Coronary artery (tissue), 2 donors: ENCODE measurements around the gene ZNF641.
A peak's percentile ranks its signal among the peaks of the same experiment; 100 is the strongest.

Source experiments
- DNase-seq: peaks from one replicate; pipeline ENCODE4 v3.0.0-alpha.2; 2017; ENCODE audit warnings: low spot score
- H3K27ac ChIP-seq, 2 donors: fragments of 200-600 bp; sonication (generic); one replicate each; pipeline ENCODE4 v1.5.1; 2016 to 2019
- H3K4me3 ChIP-seq: fragments of 200-600 bp; sonication (generic); 2 replicates; pipeline ENCODE4 v1.5.1; 2016; ENCODE audit warnings: mild to moderate bottlenecking, moderate library complexity
- CTCF ChIP-seq: fragments of 200-600 bp; sonication (generic); IDR thresholded peaks from one replicate; pipeline ENCODE4 v1.5.1; 2019; ENCODE audit warnings: antibody characterized with exemption

Gene ZNF641

GRCh38 chr12:48307269-48307668 lies 43.5 kb downstream of the ZNF641 start:
- no peak for TF ChIP-seq CTCF
- DNase-seq, result no peak
- no peak overlapping the region for H3K4me3 ChIP-seq
- no peak overlapping the region for H3K27ac ChIP-seq

- DNase-seq, result no peak
- Histone ChIP-seq H3K4me3 (no peak overlapping the region), H3K27ac (no peak overlapping the region)
- TF ChIP-seq CTCF, result no peak
Observed at GRCh38 chr12:48305190-48305589, 45.5 kb downstream of the ZNF641 start.

- no peak for TF ChIP-seq CTCF
- no peak for DNase-seq
- Histone ChIP-seq H3K27ac (no peak overlapping the region), H3K4me3 (no peak overlapping the region)
Observed at GRCh38 chr12:48302161-48302911, 48.4 kb downstream of the ZNF641 start.

- Histone ChIP-seq H3K27ac (no peak overlapping the region), H3K4me3 (no peak overlapping the region)
- TF ChIP-seq CTCF, result no peak
- no peak for DNase-seq
Observed at GRCh38 chr12:48300774-48301173, 49.9 kb downstream of the ZNF641 start.

- no peak overlapping the region for H3K27ac ChIP-seq
- peak; percentile 80 for DNase-seq
- peak overlapping the region; percentile 70 for H3K4me3 ChIP-seq
- TF ChIP-seq CTCF, result no peak
Observed at GRCh38 chr12:48296586-48297282, 54.0 kb downstream of the ZNF641 start.

GRCh38 chr12:48292040-48292439 lies 58.7 kb downstream of the ZNF641 start:
- no peak overlapping the region for H3K27ac ChIP-seq
- TF ChIP-seq CTCF, result no peak
- no peak overlapping the region for H3K4me3 ChIP-seq
- DNase-seq, result no peak

GRCh38 chr12:48291511-48291910 lies 59.2 kb downstream of the ZNF641 start:
- TF ChIP-seq CTCF, result no peak
- H3K4me3 ChIP-seq, result no peak overlapping the region
- DNase-seq, result no peak
- no peak overlapping the region for H3K27ac ChIP-seq
